Upper lobe of right lung (tissue), 1 donor: ENCODE results near the gene KRI1. TPM values are rescaled to one million over a fixed set of nuclear protein-coding genes. Genes with fewer than 3 reads are reported as not detected.
A peak's percentile ranks its signal among the peaks of the same experiment; 100 is the strongest.

ENCODE experiments used
- ATAC-seq: fragments of 200-7000 bp; cut with Tn5 transposase; one replicate; pipeline ENCODE4 v1.9.1; 2020; ENCODE audit warnings: mild to moderate bottlenecking, moderate library complexity
- DNase-seq: peaks from one replicate; pipeline ENCODE4 v3.0.0-alpha.2; 2020
- H3K27ac ChIP-seq: fragments of 200-600 bp; one replicate; pipeline ENCODE4 v1.8.0; 2022
- H3K27me3 ChIP-seq: fragments of 200-600 bp; one replicate; pipeline ENCODE4 v1.8.0; 2022; ENCODE audit warnings: mild to moderate bottlenecking
- H3K36me3 ChIP-seq: fragments of 200-600 bp; one replicate; pipeline ENCODE4 v1.8.0; 2022
- H3K4me1 ChIP-seq: fragments of 200-600 bp; one replicate; pipeline ENCODE4 v1.8.0; 2022
- H3K4me3 ChIP-seq: fragments of 200-600 bp; one replicate; pipeline ENCODE4 v1.8.0; 2022; ENCODE audit warnings: mild to moderate bottlenecking
- H3K9me3 ChIP-seq: fragments of 200-600 bp; one replicate; pipeline ENCODE4 v1.8.0; 2022
- CTCF ChIP-seq: fragments of 200-600 bp; IDR thresholded peaks from one replicate; pipeline ENCODE4 v1.8.0; 2022; ENCODE audit warnings: antibody characterized with exemption
- intact Hi-C: fragments of 100-400 bp; cut with DNase I; formaldehyde crosslinking; loops from one replicate; pipeline ENCODE4 v1.11.0; 2022
- total RNA-seq: library from RNA; stranded (reverse); fragmentation: NEBNext Ultra II Directional; extraction: Animal tissue kit (Norgen Biotek cat#: 25700); gene quantifications from one replicate; pipeline ENCODE4 v1.2.1, GENCODE V29; 2021
- donor health status: DM: no; HTN: yes; CAD: no; lungs with severe emphysema.

KRI1 gene
- total RNA-seq, 1 donor from 2014 or later, result 19.6 TPM

GRCh38 chr19:10521461-10522171, 44.2 kb downstream of the KRI1 start:
- Histone ChIP-seq H3K27me3 (peaks cover 40% of the 10 kb centered on the region), H3K27ac (no peak overlapping the region), H3K4me3 (no peak overlapping the region), H3K9me3 (no peaks in the 10 kb centered on the region), H3K4me1 (peaks cover 20% of the 10 kb centered on the region), H3K36me3 (no peaks in the 10 kb centered on the region)
- TF ChIP-seq CTCF, result no peak
- intact Hi-C loops, result no loop called here
- DNase-seq, result no peak
- no peak for ATAC-seq

GRCh38 chr19:10520652-10521318, 45.0 kb downstream of the KRI1 start:
- ATAC-seq (no peak), DNase-seq (no peak)
- H3K36me3 ChIP-seq, result no peaks in the 10 kb centered on the region
- intact Hi-C loops, result no loop called here
- H3K27me3 ChIP-seq, result peaks cover 48% of the 10 kb centered on the region
- TF ChIP-seq CTCF, result no peak
- H3K4me3 ChIP-seq, result no peak overlapping the region
- no peaks in the 10 kb centered on the region for H3K9me3 ChIP-seq
- H3K27ac ChIP-seq, result no peak overlapping the region
- H3K4me1 ChIP-seq, result peaks cover 20% of the 10 kb centered on the region

GRCh38 chr19:10519421-10519820, 46.4 kb downstream of the KRI1 start:
- intact Hi-C loops, result no loop called here
- no peak for DNase-seq
- H3K9me3 ChIP-seq, result no peaks in the 10 kb centered on the region
- no peak for TF ChIP-seq CTCF
- no peak overlapping the region for H3K27ac ChIP-seq
- H3K4me1 ChIP-seq, result peaks cover 20% of the 10 kb centered on the region
- no peak for ATAC-seq
- H3K27me3 ChIP-seq, result peaks cover 60% of the 10 kb centered on the region
- H3K4me3 ChIP-seq, result no peak overlapping the region
- no peaks in the 10 kb centered on the region for H3K36me3 ChIP-seq

- Histone ChIP-seq H3K27me3 (peaks cover 64% of the 10 kb centered on the region), H3K36me3 (no peaks in the 10 kb centered on the region), H3K27ac (no peak overlapping the region), H3K9me3 (no peaks in the 10 kb centered on the region), H3K4me3 (peak overlapping the region; percentile 38), H3K4me1 (peaks cover 20% of the 10 kb centered on the region)
- intact Hi-C loops, result no loop called here
- TF ChIP-seq CTCF, result no peak
- ATAC-seq, result no peak
- no peak for DNase-seq
Observed at GRCh38 chr19:10518444-10519361, 47.1 kb downstream of the KRI1 start.

- intact Hi-C loops, result no loop called here
Observed at GRCh38 chr19:10517760-10518443, 47.9 kb downstream of the KRI1 start.

More at GRCh38 chr19:10517760-10518443, 47.9 kb downstream of the KRI1 start:
- no peaks in the 10 kb centered on the region for H3K9me3 ChIP-seq
- ATAC-seq, result peak; percentile 12
- H3K36me3 ChIP-seq, result no peaks in the 10 kb centered on the region
- no peak for DNase-seq
- no peak overlapping the region for H3K27ac ChIP-seq
- peak overlapping the region; percentile 38 for H3K4me3 ChIP-seq
- H3K4me1 ChIP-seq, result peaks cover 20% of the 10 kb centered on the region
- TF ChIP-seq CTCF, result no peak
- peaks cover 72% of the 10 kb centered on the region for H3K27me3 ChIP-seq
